Measurements from ENCODE around the gene LEMD2.

LEMD2 gene

GRCh38 chr6:33781131-33781975, 7.6 kb downstream of the LEMD2 start:
- no peak for DNase-seq (ENCODE audit: low read depth)
- no peak overlapping the region for H3K4me3 ChIP-seq (ENCODE audit: low read depth, low read length)
- TF ChIP-seq CTCF (IDR thresholded peaks at IDR 0.05; ENCODE audit: control insufficient read depth, extremely low read depth, insufficient read depth), result no peak

- no peak for DNase-seq (ENCODE audit: low read depth)
- no peak overlapping the region for H3K4me3 ChIP-seq (ENCODE audit: low read depth, low read length)
- TF ChIP-seq CTCF (IDR thresholded peaks at IDR 0.05; ENCODE audit: control insufficient read depth, extremely low read depth, insufficient read depth), result no peak
Measured at GRCh38 chr6:33779895-33780294, 9.0 kb downstream of the LEMD2 start.

- H3K4me3 ChIP-seq (ENCODE audit: low read depth, low read length), result no peak overlapping the region
- no peak for TF ChIP-seq CTCF (IDR thresholded peaks at IDR 0.05; ENCODE audit: control insufficient read depth, extremely low read depth, insufficient read depth)
- no peak for DNase-seq (ENCODE audit: low read depth)
Measured at GRCh38 chr6:33779290-33779689, 9.6 kb downstream of the LEMD2 start.

GRCh38 chr6:33778444-33779121, 10.3 kb downstream of the LEMD2 start:
- DNase-seq (ENCODE audit: low read depth), result no peak
- no peak overlapping the region for H3K4me3 ChIP-seq (ENCODE audit: low read depth, low read length)
- TF ChIP-seq CTCF (IDR thresholded peaks at IDR 0.05; ENCODE audit: control insufficient read depth, extremely low read depth, insufficient read depth), result no peak

- TF ChIP-seq CTCF (IDR thresholded peaks at IDR 0.05; ENCODE audit: control insufficient read depth, extremely low read depth, insufficient read depth), result no peak
Measured at GRCh38 chr6:33777398-33778388, 11.2 kb downstream of the LEMD2 start.

GRCh38 chr6:33776764-33777163, 12.2 kb downstream of the LEMD2 start:
- no peak overlapping the region for H3K4me3 ChIP-seq (ENCODE audit: low read depth, low read length)
- DNase-seq (ENCODE audit: low read depth), result no peak
- TF ChIP-seq CTCF (IDR thresholded peaks at IDR 0.05; ENCODE audit: control insufficient read depth, extremely low read depth, insufficient read depth), result no peak

More at GRCh38 chr6:33777398-33778388, 11.2 kb downstream of the LEMD2 start:
- DNase-seq (ENCODE audit: low read depth), result no peak
- no peak overlapping the region for H3K4me3 ChIP-seq (ENCODE audit: low read depth, low read length)

Data from LNCaP clone FGC (cell line).